Peyer's patch (tissue), 4 donors: ENCODE data around the gene AHI1. TPM values are rescaled to one million over a fixed set of nuclear protein-coding genes. Genes with fewer than 3 reads are reported as not detected.

Source experiments
- DNase-seq, 3 donors: peaks; one replicate each; pipeline ENCODE4 v3.0.0-alpha.2; 2017 to 2019
- H3K27ac ChIP-seq, 4 donors: fragments of 200-600 bp; sonication (generic); one replicate each; pipeline ENCODE4 v1.5.1; 2016 to 2019
- H3K27me3 ChIP-seq, 2 donors: fragments of 200-600 bp; sonication (generic); one replicate each; pipeline ENCODE4 v1.5.1; 2019
- H3K36me3 ChIP-seq, 3 donors: fragments of 200-600 bp; sonication (generic); one replicate each; pipeline ENCODE4 v1.5.1; 2016 to 2019
- H3K4me1 ChIP-seq, 4 donors: fragments of 200-600 bp; sonication (generic); one replicate each; pipeline ENCODE4 v1.5.1; 2016 to 2019
- H3K4me3 ChIP-seq, 4 donors: fragments of 200-600 bp; sonication (generic); 1 replicate in 3 of 4; 2 replicates in 1 of 4; pipeline ENCODE4 v1.5.1; 2016 to 2019; ENCODE audit warnings: mild to moderate bottlenecking in 1 of 4
- H3K9me3 ChIP-seq, 4 donors: fragments of 200-600 bp; sonication (generic); one replicate each; pipeline ENCODE4 v1.5.1; 2016 to 2019; ENCODE audit warnings: mild to moderate bottlenecking in 1 of 4
- CTCF ChIP-seq, 6 experiments: fragments of 450-650 bp in 4 of 6; fragments of 200-600 bp in 2 of 6; sonication (generic) in 1 of 6; IDR thresholded peaks; one replicate each; pipeline ENCODE4 v1.5.1; 2017 to 2019; ENCODE audit warnings: antibody characterized with exemption in 6 of 6, mild to moderate bottlenecking in 3 of 6, moderate library complexity in 1 of 6
- POLR2A ChIP-seq, 2 donors: fragments of 450-650 bp; IDR thresholded peaks; one replicate each; pipeline ENCODE4 v1.5.1; 2017; ENCODE audit warnings: antibody characterized with exemption in 2 of 2, mild to moderate bottlenecking in 2 of 2, moderate library complexity in 2 of 2
- total RNA-seq, 4 donors: library from RNA; depleted of rRNA; stranded (reverse); fragments of >200 nt; gene quantifications; one replicate each; pipeline ENCODE4 v1.1.0, GENCODE V29; 2016

AHI1 gene
- total RNA-seq, 4 donors from 2014 or later: 4.4 to 141 (median 17.6) TPM

GRCh38 chr6:135535989-135536414, 38.5 kb upstream of the AHI1 start:
- Histone ChIP-seq H3K9me3 (no peaks in the 10 kb centered on the region), H3K27ac (no peak overlapping the region), H3K4me1 (no peaks in the 10 kb centered on the region), H3K36me3 (no peaks in the 10 kb centered on the region), H3K27me3 (no peaks in the 10 kb centered on the region), H3K4me3 (no peak overlapping the region)
- no peak for DNase-seq
- TF ChIP-seq CTCF (IDR thresholded peaks at IDR 0.05) (peak; percentile 11 to 63 (median 53)), POLR2A (IDR thresholded peaks at IDR 0.05) (no peak)

- no peak for DNase-seq
- TF ChIP-seq CTCF (IDR thresholded peaks at IDR 0.05) (no peak), POLR2A (IDR thresholded peaks at IDR 0.05) (no peak)
- no peaks in the 10 kb centered on the region for H3K36me3 ChIP-seq
- no peaks in the 10 kb centered on the region for H3K4me1 ChIP-seq
- no peaks in the 10 kb centered on the region for H3K27me3 ChIP-seq
- H3K4me3 ChIP-seq: no peak overlapping the region
- H3K27ac ChIP-seq: no peak overlapping the region
- H3K9me3 ChIP-seq: no peaks in the 10 kb centered on the region
These were observed 37.3 kb upstream of the AHI1 start for GRCh38 chr6:135534773-135535380.

GRCh38 chr6:135532559-135532958, 35.0 kb upstream of the AHI1 start:
- no peak for DNase-seq
- Histone ChIP-seq H3K4me3 (no peak overlapping the region), H3K9me3 (no peaks in the 10 kb centered on the region), H3K36me3 (no peaks in the 10 kb centered on the region), H3K27ac (no peak overlapping the region), H3K27me3 (no peaks in the 10 kb centered on the region), H3K4me1 (no peaks in the 10 kb centered on the region)
- no peak for TF ChIP-seq CTCF (IDR thresholded peaks at IDR 0.05)
- no peak for TF ChIP-seq POLR2A (IDR thresholded peaks at IDR 0.05)

- no peak for DNase-seq
- Histone ChIP-seq H3K4me3 (no peak overlapping the region), H3K36me3 (no peaks in the 10 kb centered on the region), H3K9me3 (no peaks in the 10 kb centered on the region), H3K4me1 (no peaks in the 10 kb centered on the region), H3K27ac (no peak overlapping the region), H3K27me3 (no peaks in the 10 kb centered on the region)
- TF ChIP-seq CTCF (IDR thresholded peaks at IDR 0.05) (no peak), POLR2A (IDR thresholded peaks at IDR 0.05) (no peak)
These were observed 34.5 kb upstream of the AHI1 start for GRCh38 chr6:135531954-135532490.

GRCh38 chr6:135530113-135530512, 32.6 kb upstream of the AHI1 start:
- H3K27me3 ChIP-seq: no peaks in the 10 kb centered on the region
- TF ChIP-seq CTCF (IDR thresholded peaks at IDR 0.05): no peak
- TF ChIP-seq POLR2A (IDR thresholded peaks at IDR 0.05): no peak
- no peaks in the 10 kb centered on the region for H3K9me3 ChIP-seq
- H3K4me1 ChIP-seq: no peaks in the 10 kb centered on the region
- H3K4me3 ChIP-seq: no peak overlapping the region
- no peak overlapping the region for H3K27ac ChIP-seq
- no peaks in the 10 kb centered on the region for H3K36me3 ChIP-seq
- no peak for DNase-seq

GRCh38 chr6:135527960-135528249, 30.4 kb upstream of the AHI1 start:
- no peaks in the 10 kb centered on the region for H3K4me1 ChIP-seq
- TF ChIP-seq POLR2A (IDR thresholded peaks at IDR 0.05): no peak
- H3K27ac ChIP-seq: no peak overlapping the region
- no peaks in the 10 kb centered on the region for H3K36me3 ChIP-seq
- DNase-seq: no peak
- H3K4me3 ChIP-seq: no peak overlapping the region
- H3K27me3 ChIP-seq: no peaks in the 10 kb centered on the region
- no peaks in the 10 kb centered on the region for H3K9me3 ChIP-seq
